ENCODE measurements around the gene LLGL1.

GRCh38 chr17:18191967-18192366 is 33.5 kb upstream of the LLGL1 start:
- peak; percentile 17 for TF ChIP-seq CTCF (IDR thresholded peaks at IDR 0.05; ENCODE audit: insufficient read depth, low read depth, low read length)
- TF ChIP-seq EZH2 (IDR thresholded peaks at IDR 0.05; ENCODE audit: insufficient read depth, low read length) = no peak

Measured in astrocyte (in vitro differentiated cells and primary cell).